Fibroblast of lung (primary cell): ENCODE results near the gene PPP4R2.

Experiments used
- EZH2 ChIP-seq: IDR thresholded peaks from 2 replicates; pipeline ENCODE4 v1.5.1; 2012; ENCODE audit warnings: low read length, control low read depth, mild to moderate bottlenecking; ENCODE audit errors: missing control alignments
- TF ChIP-seq, protein P1 (sequence below), 2 donors: IDR thresholded peaks in 1 of 2; conservative IDR thresholded peaks in 1 of 2; 1 replicate in 1 of 2; 2 replicates in 1 of 2; pipeline ENCODE4 v1.5.1; 2011 to 2012; ENCODE audit warnings: low read length in 2 of 2, control low read depth in 1 of 2, inconsistent platforms in 1 of 2, low read depth in 1 of 2, mild to moderate bottlenecking in 1 of 2

GRCh38 chr3:73114711-73115110 lies 118.1 kb downstream of the PPP4R2 start:
- TF ChIP-seq, protein P1, sequence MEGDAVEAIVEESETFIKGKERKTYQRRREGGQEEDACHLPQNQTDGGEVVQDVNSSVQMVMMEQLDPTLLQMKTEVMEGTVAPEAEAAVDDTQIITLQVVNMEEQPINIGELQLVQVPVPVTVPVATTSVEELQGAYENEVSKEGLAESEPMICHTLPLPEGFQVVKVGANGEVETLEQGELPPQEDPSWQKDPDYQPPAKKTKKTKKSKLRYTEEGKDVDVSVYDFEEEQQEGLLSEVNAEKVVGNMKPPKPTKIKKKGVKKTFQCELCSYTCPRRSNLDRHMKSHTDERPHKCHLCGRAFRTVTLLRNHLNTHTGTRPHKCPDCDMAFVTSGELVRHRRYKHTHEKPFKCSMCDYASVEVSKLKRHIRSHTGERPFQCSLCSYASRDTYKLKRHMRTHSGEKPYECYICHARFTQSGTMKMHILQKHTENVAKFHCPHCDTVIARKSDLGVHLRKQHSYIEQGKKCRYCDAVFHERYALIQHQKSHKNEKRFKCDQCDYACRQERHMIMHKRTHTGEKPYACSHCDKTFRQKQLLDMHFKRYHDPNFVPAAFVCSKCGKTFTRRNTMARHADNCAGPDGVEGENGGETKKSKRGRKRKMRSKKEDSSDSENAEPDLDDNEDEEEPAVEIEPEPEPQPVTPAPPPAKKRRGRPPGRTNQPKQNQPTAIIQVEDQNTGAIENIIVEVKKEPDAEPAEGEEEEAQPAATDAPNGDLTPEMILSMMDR (conservative IDR thresholded peaks at IDR 0.05 in 1 of 2, IDR thresholded peaks at IDR 0.05 in 1 of 2; ENCODE audit: low read depth in 1 of 2, low read length in 2 of 2) = no peak
- TF ChIP-seq EZH2 = no peak
